ENCODE data around the gene NRP2.
A peak's percentile ranks its signal among the peaks of the same experiment; 100 is the strongest.

The NRP2 gene

DNA sequence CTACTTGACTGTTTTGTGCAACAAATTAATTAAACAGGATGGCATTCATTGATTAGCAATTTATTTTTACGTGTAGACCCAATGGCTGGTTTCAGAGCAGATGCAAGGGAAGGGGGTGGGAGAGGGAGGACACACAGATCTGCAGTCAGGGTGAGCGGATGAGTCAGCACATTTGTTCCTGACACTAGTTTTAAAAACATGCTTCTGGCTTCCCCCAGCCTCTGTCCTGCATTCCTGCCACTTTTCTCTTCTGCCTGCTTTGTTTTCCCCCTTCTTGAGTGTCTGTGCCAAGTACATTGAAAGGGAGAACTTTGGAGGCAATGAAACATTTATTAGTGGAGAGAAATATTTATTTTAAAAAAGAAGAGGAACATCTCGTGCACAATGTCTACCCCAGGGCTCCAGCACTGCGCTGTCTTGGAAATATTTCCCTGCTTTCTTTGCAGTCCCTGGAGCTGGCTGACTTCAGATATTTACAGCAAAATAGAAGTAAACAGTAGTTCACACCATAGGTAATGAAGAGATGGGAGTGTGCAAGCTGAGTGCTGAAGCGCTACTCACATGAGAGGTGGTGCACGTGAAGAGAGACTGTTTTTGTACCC is 52.2 kb downstream of the NRP2 start:
- DNase-seq, result peak in 1 of 2 experiments; percentile 2

DNA sequence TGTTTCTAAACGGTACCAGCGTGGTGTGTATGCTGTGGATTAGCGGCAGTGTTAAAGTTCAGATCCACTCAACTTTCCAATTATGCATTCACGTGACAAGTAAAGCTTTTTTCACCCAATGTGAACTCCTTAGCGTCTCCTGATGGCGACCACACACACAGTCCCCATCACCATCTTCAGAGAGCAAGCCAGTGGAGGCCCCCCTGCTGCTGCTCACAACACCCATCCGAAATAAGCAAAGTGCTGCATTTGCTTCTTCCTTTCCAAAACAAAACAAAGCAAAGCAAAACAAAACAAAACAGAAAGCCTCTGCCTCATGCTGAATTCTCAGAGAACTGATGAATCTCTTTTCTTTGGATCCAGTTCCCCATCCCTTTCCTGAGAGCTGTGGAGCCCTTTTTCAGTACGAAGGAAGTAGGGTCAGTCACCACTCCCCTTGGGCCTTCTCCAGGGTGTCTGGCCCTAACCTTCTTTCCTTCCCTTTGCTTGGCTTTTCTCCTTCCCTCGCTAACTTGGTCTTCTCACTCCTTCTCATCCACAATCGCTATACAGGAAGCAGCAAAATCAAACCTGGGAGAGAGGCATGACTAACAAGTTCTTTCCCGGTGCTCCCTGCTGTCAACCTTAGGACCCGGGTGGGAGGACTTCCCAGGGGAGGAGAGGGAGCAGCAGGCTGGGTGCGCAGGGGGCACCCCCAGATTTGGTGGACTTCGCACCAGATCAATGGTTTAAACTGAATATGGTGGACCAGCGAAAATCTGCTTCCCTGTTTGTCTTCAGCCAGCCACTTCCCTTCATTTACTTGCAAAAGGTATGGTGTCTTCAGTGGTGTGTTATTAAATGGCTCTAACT is 56.0 kb downstream of the NRP2 start:
- no peak for DNase-seq

DNA sequence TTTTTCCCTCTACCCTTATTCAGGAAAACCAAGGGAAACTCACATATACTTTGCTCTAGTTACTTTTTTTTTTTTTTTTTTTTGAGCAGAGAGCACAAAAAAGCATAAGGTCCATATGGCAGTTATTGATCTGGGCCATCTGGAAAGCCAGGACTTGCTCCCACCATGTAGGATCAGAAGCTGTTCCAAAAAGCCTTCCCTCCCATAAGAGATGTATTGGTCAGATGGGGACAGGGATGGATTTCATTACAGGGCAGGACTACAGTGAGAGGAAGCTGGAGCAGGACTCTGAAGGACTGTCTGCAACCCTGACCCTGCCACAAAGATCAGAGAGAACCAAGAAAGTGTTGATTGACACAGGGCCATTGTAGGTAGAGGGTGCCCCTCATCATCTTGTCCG is 57.3 kb downstream of the NRP2 start:
- DNase-seq, result no peak

DNA sequence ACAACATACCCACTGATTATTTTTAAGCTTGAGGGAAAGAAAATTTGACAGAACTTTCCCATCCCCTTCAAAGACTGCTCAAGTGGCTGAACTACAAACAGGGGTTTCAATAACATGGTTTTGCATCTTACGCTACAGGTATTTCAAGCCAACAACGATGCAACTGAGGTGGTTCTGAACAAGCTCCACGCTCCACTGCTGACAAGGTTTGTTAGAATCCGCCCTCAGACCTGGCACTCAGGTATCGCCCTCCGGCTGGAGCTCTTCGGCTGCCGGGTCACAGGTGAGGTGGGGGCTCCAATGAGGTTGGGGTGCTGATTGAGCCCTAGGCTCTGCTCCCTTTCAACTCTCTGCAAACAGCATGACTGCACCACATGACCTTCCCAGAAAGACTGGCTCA is 58.1 kb downstream of the NRP2 start:
- no peak for DNase-seq

DNA sequence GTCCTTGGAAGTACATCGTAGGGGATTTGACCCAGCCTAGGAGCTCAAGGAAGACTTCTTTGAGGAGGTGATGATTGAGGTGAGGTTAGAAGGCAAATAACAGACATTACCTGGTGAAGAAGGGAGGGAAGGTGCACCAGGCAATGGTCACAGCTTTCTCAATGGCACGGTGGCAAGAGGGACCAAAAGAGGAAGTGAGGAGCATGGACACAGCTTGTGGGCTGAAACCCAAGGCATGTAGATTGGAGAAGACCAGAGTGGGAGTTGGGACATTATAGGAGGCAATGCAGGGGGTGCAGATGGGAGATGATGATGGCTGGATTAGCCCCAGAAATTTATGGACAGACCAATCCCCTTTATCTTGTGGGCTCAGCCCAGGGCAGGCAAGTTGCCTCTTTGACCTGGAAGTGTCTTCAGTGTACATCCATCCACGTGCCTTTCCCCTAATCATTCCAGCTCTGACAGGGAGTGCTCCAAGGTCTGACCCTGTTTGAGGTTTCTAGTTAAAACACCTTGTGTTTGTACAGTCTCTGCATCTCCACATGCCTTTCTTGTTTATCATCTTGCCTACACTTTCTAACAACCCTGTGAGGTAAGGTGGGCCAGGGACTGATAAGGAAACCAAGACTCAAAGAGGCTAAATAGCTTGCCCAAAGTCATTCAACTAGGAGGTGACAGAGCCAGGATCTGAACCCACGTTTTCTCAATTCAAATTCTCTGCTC is 59.1 kb downstream of the NRP2 start:
- no peak for DNase-seq

DNA sequence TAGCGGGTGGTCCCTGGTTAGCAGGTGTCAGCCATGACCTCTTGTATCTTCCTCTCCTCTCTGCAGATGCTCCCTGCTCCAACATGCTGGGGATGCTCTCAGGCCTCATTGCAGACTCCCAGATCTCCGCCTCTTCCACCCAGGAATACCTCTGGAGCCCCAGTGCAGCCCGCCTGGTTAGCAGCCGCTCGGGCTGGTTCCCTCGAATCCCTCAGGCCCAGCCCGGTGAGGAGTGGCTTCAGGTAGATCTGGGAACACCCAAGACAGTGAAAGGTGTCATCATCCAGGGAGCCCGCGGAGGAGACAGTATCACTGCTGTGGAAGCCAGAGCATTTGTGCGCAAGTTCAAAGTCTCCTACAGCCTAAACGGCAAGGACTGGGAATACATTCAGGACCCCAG is 60.8 kb downstream of the NRP2 start:
- DNase-seq, result no peak

DNA sequence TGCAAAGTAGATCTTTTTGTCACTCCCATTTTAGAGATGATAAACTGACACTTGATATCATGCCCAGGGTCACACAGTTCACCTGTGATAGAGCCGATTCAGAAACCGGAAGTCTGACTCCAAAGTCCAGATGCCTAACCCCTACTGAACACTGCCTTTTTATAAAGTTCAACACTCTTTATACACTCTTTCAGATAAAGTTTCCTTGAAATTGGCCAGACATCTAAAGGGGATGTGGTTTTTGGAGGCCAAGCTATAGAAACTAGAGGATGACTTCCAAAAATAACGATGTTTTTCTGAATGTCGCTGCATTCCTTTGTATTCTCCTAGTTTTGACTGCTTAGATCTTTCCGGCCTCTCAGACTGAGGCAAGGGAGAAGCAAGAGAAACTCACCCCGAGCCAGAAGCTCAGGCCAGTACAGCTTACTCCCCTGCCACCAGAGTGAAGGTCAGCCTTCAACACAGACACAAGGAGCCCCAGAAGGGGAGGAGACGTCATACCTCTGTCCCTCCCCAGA is 61.8 kb downstream of the NRP2 start:
- DNase-seq, result no peak

DNA sequence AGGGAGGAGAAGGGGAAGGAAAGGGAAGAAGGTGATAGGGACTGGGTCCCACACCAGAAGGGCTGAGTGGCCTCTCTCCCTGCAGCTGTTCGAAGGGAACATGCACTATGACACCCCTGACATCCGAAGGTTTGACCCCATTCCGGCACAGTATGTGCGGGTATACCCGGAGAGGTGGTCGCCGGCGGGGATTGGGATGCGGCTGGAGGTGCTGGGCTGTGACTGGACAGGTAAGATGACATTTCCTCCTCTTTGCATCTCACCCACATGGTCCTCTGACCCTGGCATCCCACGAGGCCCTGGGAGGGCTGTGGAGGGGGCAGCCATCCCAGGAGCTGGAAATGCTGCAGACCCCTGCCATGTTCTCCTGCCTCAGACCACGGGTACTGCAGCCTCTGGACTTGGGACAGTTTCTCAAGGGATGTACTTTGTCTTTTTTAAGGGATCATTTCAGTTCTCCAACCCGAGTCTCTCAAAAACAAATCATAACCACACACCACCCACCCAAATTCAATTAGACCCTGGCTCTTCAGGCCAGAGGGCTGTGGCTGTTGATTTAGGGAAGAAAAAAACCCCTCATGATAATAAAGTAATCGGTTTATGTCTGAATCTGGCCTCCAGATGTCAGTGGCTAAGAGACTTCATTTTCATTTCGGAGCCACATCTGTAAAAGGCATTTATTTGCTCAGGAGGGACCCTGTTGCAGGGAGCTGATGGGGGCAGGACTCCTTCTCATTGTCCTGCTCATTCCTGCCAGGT is 63.5 kb downstream of the NRP2 start:
- no peak for DNase-seq

DNA sequence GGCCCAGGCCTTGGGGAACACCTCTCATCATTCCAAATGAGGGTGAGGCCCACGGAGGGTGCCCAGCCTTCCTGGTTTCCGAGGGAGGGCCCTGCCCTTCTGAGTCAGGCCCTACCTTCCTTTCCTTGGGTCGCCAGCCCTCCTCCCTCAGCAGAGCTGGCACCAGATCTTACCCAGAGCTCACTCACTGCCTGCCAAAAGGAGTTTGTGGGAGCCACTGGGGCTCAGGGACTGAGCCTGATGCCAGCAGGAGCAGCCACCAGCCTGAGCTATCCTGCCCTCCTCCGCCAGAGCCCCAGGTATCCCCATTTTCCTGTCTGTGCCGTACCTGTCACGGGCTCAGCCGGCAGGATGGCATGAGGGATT is 64.1 kb downstream of the NRP2 start:
- DNase-seq, result peak in 1 of 2 experiments; percentile 3

DNA sequence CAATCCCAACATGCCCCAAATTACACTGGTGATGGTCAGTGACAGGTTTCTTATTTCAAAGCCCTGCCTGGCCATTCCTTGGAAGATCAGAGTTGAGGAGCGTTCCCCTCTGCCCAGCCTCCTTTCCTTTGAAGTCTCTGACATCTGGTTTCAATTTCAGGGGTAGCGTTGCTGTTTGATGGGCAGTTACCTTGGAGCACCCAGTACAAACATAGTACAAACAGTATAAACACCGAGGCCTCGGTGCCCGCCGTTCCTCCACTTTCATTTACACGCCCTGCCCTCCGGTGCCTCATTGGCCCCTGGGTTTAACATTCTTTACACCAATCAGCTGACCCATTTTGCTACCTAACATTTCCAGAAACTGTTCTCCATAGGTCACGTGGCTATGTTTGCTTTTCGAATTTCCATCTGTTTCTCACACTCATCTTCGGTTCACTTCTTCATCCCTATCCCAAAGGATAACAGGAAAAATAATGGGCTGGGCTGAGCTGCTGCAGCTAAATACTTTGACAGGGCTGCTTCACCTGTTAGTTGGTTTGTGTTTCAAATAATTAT is 65.6 kb downstream of the NRP2 start:
- no peak for DNase-seq

DNA sequence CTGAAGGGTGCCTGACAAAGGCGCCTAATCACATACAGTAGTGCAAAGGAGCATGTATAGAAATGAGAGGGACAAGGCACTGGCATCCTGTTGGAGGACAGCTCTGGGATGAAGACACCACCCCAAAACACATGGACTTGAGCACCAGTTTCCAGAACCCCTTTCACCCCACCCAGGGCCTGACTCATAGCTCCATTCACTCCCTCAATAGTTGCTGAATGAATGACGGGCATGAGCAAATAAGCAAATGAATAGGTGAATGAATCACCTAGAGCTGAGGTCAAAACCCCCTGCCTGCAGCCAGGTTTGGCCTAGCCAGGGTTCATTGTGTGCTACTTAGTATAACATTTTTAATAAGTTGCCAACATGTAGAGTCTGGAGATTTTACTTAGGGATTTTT is 66.3 kb downstream of the NRP2 start:
- no peak for DNase-seq

DNA sequence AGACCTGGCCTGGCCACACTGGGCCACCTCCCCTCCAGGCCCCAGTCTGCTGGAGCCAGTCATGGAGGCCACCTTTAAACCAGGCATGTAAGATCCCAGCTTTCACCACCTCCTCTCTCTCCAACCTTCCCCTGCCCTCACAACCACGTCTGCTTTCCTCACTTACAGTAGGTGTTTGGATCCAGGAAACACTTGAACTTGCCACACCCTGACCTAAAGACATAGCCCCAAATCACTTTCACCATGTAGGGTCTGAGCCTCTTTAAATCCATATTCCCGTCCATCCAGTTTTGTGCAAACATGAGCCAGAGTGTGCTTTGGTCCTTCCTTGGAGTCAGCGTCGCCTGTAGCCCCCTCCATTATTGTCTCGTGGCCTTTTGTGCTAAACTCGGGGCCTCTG is 66.8 kb downstream of the NRP2 start:
- no peak for DNase-seq

DNA sequence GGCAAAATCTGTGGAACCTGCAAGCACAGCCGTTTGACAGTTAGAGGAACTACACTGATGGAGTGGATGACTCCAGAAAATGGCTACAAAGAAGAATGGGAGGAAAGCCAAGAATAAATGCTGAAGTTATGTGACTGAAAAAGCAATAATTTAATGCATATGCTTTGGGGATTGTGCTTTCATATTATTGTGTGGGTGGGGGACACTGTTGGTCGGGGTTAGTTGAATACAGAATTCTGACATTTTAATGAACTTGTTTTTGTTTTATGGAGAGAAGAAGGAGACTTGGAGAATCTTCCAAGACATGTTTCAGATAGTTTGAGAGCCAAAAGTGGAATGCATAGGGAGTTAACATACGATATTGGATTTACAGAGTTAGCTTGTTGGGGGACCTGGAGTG is 68.5 kb downstream of the NRP2 start:
- DNase-seq, result no peak

DNA sequence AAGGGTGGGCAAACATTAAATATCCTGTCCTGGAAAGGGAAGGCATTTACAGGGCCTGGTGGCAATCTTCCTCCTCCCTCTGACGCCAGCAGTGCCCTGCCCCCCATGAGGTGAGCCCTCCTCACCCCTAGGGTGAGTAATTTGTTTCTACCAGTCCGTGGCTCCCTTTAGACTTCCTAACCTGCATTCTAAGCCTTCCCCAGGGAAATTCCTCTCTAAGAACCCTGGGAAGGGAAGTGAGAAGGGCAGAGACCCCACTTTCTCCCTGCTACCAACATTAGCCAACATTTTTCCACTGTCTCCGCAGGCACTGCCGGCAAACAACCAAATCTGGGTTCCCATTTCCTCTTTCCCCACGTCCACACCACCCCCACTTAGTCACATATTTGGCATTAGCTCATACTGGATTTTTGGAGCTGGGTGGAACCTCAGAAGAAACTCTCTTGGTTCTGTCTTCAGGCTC is 69.3 kb downstream of the NRP2 start:
- no peak for DNase-seq

DNA sequence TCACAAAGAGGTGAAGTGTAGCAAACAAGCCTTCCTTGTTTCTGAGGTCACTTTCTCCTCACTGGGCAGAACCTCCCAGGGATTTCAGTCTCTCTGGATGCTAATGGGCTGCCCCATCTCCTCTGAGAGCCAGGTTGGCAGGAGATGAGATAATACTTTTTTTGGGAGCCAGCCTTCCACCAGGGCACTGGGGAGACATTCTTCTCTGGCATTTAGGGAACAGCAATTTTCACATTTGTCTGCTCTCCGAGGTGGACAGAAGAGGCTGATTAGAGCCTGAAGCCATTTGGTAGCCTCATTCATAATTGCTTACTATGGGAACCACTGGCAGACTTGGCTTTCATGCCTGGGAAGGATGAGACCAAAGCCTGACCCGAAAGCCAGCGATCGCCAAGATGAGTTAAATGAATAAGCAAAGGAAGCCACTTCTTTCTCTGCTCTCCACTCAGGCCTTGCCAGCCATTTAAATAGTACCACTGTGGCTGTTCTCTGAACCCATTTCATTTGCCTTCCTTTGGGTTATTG is 70.1 kb downstream of the NRP2 start:
- DNase-seq, result no peak

DNA sequence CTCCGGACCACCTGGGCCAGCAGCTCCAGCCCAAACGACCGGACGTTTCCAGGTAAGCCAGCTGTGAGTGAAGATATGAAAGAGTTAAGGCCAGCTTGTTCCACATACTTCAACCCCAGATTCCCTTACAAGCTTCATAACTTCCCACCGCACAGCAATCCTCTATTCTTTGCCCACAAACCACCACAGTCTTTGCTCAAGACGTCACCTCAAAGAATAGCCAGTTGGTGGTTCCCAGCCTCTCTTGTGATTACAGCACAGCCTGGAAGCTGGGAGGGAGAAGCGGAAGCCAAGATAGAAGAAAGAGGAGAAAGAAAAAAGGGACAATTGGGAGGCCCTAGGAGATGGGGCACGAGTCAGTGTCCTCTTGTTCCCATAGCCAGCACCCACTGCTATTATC is 70.6 kb downstream of the NRP2 start:
- DNase-seq, result no peak

DNA sequence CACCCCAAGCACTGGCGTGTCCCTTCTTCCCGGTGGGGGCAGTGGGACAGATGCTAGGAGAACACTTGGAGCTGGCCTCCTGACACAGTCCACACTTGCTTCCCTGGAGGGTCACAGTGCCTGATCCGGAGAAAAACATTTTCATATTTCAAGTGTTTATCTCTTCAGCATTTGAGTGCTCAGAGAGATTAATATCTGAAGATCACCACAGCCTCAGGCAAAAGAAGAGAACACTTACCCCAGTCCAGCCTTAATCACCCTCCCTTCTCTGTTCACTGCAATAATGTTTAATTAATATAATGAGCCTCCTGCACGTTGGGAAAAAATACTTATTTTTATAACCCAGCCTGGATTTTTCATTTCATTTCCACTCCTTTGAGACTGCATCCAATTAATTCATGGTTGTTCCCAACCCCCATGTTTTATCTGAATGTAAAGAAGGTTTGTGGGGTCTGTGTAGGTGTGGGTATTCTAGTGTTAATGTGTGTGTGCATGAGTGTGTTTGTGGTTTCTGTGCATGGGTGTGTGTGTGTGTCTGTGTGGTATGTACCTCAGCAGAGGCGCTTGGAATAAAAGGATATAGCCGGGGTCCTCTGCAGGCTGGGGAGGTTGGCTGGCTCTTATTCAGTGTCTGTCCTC is 72.1 kb downstream of the NRP2 start:
- no peak for DNase-seq

DNA sequence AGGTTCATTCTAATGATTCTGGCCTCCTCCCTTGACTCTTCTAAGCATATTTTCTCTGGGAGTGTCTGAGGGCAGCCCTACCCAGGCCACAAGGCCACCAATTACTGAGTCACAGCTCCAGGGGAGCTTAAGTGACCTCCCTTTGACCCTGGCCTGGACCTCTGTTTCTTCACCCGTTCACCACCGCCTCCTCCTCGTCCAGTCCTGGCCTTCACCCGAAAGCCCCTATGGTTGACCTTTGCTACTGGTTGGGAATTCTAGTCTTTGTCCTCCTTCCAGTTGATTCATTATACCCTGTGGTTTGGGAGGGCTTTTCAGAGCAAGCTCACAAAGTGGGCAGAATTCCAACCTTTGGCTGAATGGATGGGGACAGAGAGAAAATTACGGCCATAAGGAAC is 72.6 kb downstream of the NRP2 start:
- DNase-seq, result no peak

DNA sequence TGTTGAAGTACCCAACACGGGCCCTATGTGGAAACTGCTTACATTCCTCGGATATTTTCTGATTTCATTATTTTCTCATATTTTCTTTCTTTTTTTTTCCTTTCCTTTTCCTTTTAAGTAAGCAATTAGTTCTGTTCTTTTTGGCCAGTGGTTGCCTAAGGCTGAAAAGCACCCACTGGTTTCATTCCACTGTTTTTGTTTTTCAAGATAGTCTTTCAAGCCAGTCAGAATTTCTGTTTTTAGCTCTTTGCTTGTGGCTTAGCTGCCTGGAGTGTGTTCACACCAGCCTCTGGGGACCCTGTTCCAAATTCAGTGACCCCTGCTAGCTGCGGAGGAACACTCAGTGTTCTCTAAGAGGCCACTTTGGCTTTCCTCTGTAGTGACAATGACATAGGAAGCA is 73.6 kb downstream of the NRP2 start:
- no peak for DNase-seq

DNA sequence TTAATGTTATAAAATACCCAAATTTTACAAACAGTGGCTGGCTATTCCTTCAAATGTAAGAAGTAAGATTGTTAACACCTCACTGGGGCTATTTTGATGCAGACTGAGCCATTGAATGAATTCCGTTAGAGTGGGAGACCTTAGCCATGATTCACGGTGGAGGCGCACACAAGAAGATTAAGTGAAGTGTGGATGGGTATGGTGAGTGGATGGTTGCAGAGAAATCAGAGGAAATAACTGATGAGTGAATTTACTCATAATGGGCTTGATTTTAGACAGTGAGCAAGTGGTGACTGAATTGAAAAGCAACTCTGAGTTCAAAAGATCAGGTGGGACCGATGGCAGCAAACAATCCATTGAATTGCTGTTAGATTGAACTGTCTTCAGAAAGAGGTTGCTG is 75.0 kb downstream of the NRP2 start:
- no peak for DNase-seq

DNA sequence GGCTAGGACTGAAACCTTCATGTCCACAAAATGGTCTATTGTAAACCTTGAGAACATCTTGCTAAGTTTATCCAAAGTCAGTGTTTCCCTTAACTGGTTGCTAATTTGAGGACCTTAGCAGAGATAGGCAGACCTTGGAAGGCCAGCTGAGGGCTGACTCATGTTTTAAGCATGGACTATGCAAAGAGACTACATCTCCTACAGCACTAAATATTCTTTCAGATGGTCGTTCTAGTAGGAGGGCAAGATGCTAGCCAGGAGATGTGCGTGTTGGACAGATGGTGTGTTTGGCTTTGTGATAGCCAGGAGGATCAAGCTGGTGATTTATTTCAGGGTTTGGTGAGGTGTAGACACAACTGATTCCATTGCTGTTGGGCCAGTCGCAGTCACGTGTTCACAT is 75.8 kb downstream of the NRP2 start:
- no peak for DNase-seq

DNA sequence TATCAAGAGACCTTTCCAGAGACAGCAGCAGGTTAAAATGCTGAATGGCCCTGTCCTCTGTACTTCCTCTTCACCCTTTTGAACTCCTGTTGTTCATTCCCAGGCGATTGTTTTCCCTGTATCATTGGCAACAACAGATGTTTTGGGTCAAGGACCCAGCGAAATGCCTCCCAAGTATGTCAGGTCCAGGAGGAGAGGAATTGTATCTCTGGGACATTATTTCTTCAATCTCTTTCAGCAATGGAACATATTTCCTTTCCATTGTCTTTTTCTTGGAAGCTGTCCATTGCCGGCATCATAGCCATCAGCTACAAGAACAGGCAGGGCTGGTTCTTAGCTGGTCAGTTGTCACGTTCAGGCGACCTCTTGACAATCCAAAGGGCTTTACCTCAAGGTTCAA is 76.2 kb downstream of the NRP2 start:
- DNase-seq, result no peak

Data from cerebellar nuclear complex (tissue), 1 donor.